ENCODE results near the gene MAP3K12.

- TF ChIP-seq CTCF (conservative IDR thresholded peaks at IDR 0.05; ENCODE audit: low read depth, low read length) (no peak), EZH2 (IDR thresholded peaks at IDR 0.05; ENCODE audit: borderline replicate concordance, low read depth, low read length, poor library complexity, severe bottlenecking) (no peak)
Observed at GRCh38 chr12:53441040-53441833, 58.0 kb downstream of the MAP3K12 start, which contains the start of gene PRR13.

All from A673 (cell line).